GM23338 (cell line): ENCODE measurements around the gene UVRAG. TPM values are rescaled to one million over a fixed set of nuclear protein-coding genes. Genes with fewer than 3 reads are reported as not detected.

ENCODE experiments used
- ATAC-seq: fragments of 200-7000 bp; cut with Tn5 transposase; 3 replicates; pipeline ENCODE4 v1.9.1; 2020
- DNase-seq: peaks from one replicate; pipeline ENCODE4 v3.0.0-alpha.2; 2015; ENCODE audit warnings: low spot score
- H2AFZ ChIP-seq: fragments of 200-600 bp; sonication (generic); 2 replicates; pipeline ENCODE4 v1.8.0; 2016; ENCODE audit warnings: antibody characterized with exemption, mild to moderate bottlenecking, moderate library complexity
- H3F3A ChIP-seq: fragments of 200-600 bp; sonication (generic); replicated peaks from 2 replicates; pipeline ENCODE4 v1.8.0; 2017; ENCODE audit warnings: antibody characterized with exemption, mixed run types, low read depth
- H3K27ac ChIP-seq: fragments of 200-600 bp; sonication (generic); 2 replicates; pipeline ENCODE4 v1.6.1; 2016; ENCODE audit warnings: low read depth
- H3K27me3 ChIP-seq: fragments of 200-600 bp; sonication (generic); 2 replicates; pipeline ENCODE4 v1.8.0; 2016; ENCODE audit warnings: mild to moderate bottlenecking, mixed run types, moderate library complexity; ENCODE audit not compliant: insufficient read depth
- H3K36me3 ChIP-seq: fragments of 200-600 bp; sonication (generic); 2 replicates; pipeline ENCODE4 v1.8.0; 2016; ENCODE audit warnings: mild to moderate bottlenecking; ENCODE audit not compliant: insufficient read depth
- H3K4me1 ChIP-seq: fragments of 200-600 bp; sonication (generic); 2 replicates; pipeline ENCODE4 v1.8.0; 2016; ENCODE audit warnings: mild to moderate bottlenecking, moderate library complexity; ENCODE audit not compliant: insufficient read depth
- H3K4me2 ChIP-seq: fragments of 200-600 bp; sonication (generic); 2 replicates; pipeline ENCODE4 v1.7.1; 2017; ENCODE audit warnings: mixed run types
- H3K4me3 ChIP-seq: fragments of 200-600 bp; sonication (generic); 2 replicates; pipeline ENCODE4 v1.6.1; 2016; ENCODE audit warnings: mixed run types
- H3K79me2 ChIP-seq: fragments of 200-600 bp; sonication (generic); replicated peaks from 2 replicates; pipeline ENCODE4 v1.8.0; 2017; ENCODE audit warnings: mild to moderate bottlenecking; ENCODE audit not compliant: insufficient read depth
- H3K9me2 ChIP-seq: fragments of 200-600 bp; sonication (generic); 2 replicates; pipeline ENCODE4 v1.8.0; 2017; ENCODE audit not compliant: insufficient read depth
- H4K20me1 ChIP-seq: fragments of 200-600 bp; sonication (generic); replicated peaks from 2 replicates; pipeline ENCODE4 v1.8.0; 2017; ENCODE audit warnings: mild to moderate bottlenecking; ENCODE audit not compliant: insufficient read depth
- H3K27ac Mint-ChIP-seq: 2 replicates; pipeline ENCODE4 v1.8.0; 2020; ENCODE audit warnings: inconsistent platforms, mild to moderate bottlenecking, moderate library complexity, mixed read lengths
- H3K27me3 Mint-ChIP-seq: 3 replicates; pipeline ENCODE4 v1.8.0; 2022; ENCODE audit warnings: low read depth, mild to moderate bottlenecking, moderate library complexity, mixed read lengths, inconsistent platforms; ENCODE audit not compliant: insufficient read depth, poor library complexity
- H3K36me3 Mint-ChIP-seq: 3 replicates; pipeline ENCODE4 v1.8.0; 2021; ENCODE audit warnings: low read depth, mild to moderate bottlenecking, inconsistent platforms, moderate library complexity, mixed read lengths
- H3K4me1 Mint-ChIP-seq: 3 replicates; pipeline ENCODE4 v1.8.0; 2020; ENCODE audit warnings: mild to moderate bottlenecking, inconsistent platforms, mixed read lengths
- H3K4me3 Mint-ChIP-seq: 3 replicates; pipeline ENCODE4 v1.8.0; 2021; ENCODE audit warnings: moderate library complexity, mild to moderate bottlenecking, inconsistent platforms, mixed read lengths
- H3K9me3 Mint-ChIP-seq: 3 replicates; pipeline ENCODE4 v1.8.0; 2020; ENCODE audit warnings: moderate library complexity, mild to moderate bottlenecking, inconsistent platforms, mixed read lengths
- CREB1 ChIP-seq: fragments of 250-450 bp; sonication (Bioruptor Pico); IDR thresholded peaks from 2 replicates; pipeline ENCODE4 v1.5.0; 2020; ENCODE audit warnings: low read depth, mild to moderate bottlenecking, moderate library complexity
- CTCF ChIP-seq, 2 experiments: fragments of 200-600 bp in 1 of 2; sonication (generic) in 1 of 2; conservative IDR thresholded peaks; 2 replicates each; pipeline versions ENCODE4 v1.5.1 to v1.6.1; 2016 to 2017; ENCODE audit warnings: antibody characterized with exemption in 2 of 2, low read depth in 2 of 2, mild to moderate bottlenecking in 2 of 2, moderate library complexity in 1 of 2
- EZH2 ChIP-seq: fragments of 200-600 bp; sonication (generic); IDR thresholded peaks from one replicate; pipeline ENCODE4 v1.8.0; 2017; ENCODE audit warnings: antibody characterized with exemption, mild to moderate bottlenecking, low read depth; ENCODE audit not compliant: unreplicated experiment
- EZH2phosphoT487 ChIP-seq: fragments of 200-600 bp; sonication (generic); IDR thresholded peaks from one replicate; pipeline ENCODE4 v1.8.1; 2018; ENCODE audit warnings: antibody characterized with exemption; ENCODE audit not compliant: unreplicated experiment
- JUNB ChIP-seq: IDR thresholded peaks from one replicate; pipeline ENCODE4 v1.6.1; 2016; ENCODE audit warnings: antibody characterized with exemption; ENCODE audit not compliant: unreplicated experiment
- NANOG ChIP-seq: IDR thresholded peaks from 2 replicates; pipeline ENCODE4 v1.6.1; 2016; ENCODE audit warnings: antibody characterized with exemption, borderline replicate concordance
- POLR2AphosphoS5 ChIP-seq: IDR thresholded peaks from 2 replicates; pipeline ENCODE4 v1.6.1; 2016; ENCODE audit warnings: antibody characterized with exemption, low read depth
- REST ChIP-seq: IDR thresholded peaks from one replicate; pipeline ENCODE4 v1.6.1; 2018; ENCODE audit warnings: antibody characterized with exemption; ENCODE audit not compliant: unreplicated experiment
- STAT1 ChIP-seq: IDR thresholded peaks from one replicate; pipeline ENCODE4 v1.6.1; 2016; ENCODE audit warnings: antibody characterized with exemption; ENCODE audit not compliant: unreplicated experiment
- ZNF114 ChIP-seq: fragments of 250-450 bp; sonication (Bioruptor Pico); IDR thresholded peaks from 2 replicates; pipeline ENCODE4 v1.5.0; 2020; ENCODE audit warnings: mild to moderate bottlenecking, moderate library complexity
- ZNF331 ChIP-seq: fragments of 250-450 bp; sonication (Bioruptor Pico); IDR thresholded peaks from 2 replicates; pipeline ENCODE4 v1.5.0; 2020; ENCODE audit warnings: low read depth, mild to moderate bottlenecking, moderate library complexity
- ZNF462 ChIP-seq: fragments of 250-450 bp; sonication (Bioruptor Pico); IDR thresholded peaks from 2 replicates; pipeline ENCODE4 v1.5.0; 2020; ENCODE audit warnings: mild to moderate bottlenecking, moderate library complexity
- polyA plus RNA-seq: library from polyadenylated mRNA; unstranded; fragments of >200 nt; fragmentation: Nextera tagmentation; extraction: Ambion mirVana; gene quantifications from 2 replicates; pipeline ENCODE4 v1.2.1, GENCODE V29; 2016
- total RNA-seq: library from RNA; depleted of rRNA; stranded (reverse); fragments of >200 nt; shearing (Covaris generic); gene quantifications from 2 replicates; pipeline ENCODE4 v1.2.3, GENCODE V29; 2014
- TF ChIP-seq, protein P1 (sequence below): IDR thresholded peaks from 2 replicates; pipeline ENCODE4 v1.6.1; 2016; ENCODE audit warnings: antibody characterized with exemption

The UVRAG gene
- total and polyA plus RNA-seq, 2 experiments from 2014 or later: 15.3 to 17.4 TPM

GRCh38 chr11:75891947-75892739 is 77.1 kb downstream of the UVRAG start:
- Histone ChIP-seq H3K4me2 (no peak overlapping the region), H4K20me1 (no peaks in the 10 kb centered on the region; the same call in 1 of the 2 replicates), H3K9me2 (no peaks in the 10 kb centered on the region), H3K36me3 (no peaks in the 10 kb centered on the region), H3K27ac (no peak overlapping the region), H3K4me1 (no peaks in the 10 kb centered on the region), H3K4me3 (no peak overlapping the region), H2AFZ (no peak overlapping the region), H3F3A (no peaks in the 10 kb centered on the region), H3K79me2 (no peaks in the 10 kb centered on the region; the same call in 1 of the 2 replicates), H3K27me3 (no peaks in the 10 kb centered on the region)
- no peak for TF ChIP-seq CTCF (conservative IDR thresholded peaks at IDR 0.05; ENCODE audit: low read depth in 2 of 2)
- no peak for TF ChIP-seq POLR2AphosphoS5
- no peak for TF ChIP-seq JUNB
- no peak for TF ChIP-seq ZNF462 (CRISPR knock-in tag)
- TF ChIP-seq EZH2: no peak
- TF ChIP-seq ZNF114 (CRISPR knock-in tag): no peak
- TF ChIP-seq ZNF331 (CRISPR knock-in tag): no peak
- no peak for TF ChIP-seq CREB1 (CRISPR knock-in tag)
- TF ChIP-seq, protein P1, sequence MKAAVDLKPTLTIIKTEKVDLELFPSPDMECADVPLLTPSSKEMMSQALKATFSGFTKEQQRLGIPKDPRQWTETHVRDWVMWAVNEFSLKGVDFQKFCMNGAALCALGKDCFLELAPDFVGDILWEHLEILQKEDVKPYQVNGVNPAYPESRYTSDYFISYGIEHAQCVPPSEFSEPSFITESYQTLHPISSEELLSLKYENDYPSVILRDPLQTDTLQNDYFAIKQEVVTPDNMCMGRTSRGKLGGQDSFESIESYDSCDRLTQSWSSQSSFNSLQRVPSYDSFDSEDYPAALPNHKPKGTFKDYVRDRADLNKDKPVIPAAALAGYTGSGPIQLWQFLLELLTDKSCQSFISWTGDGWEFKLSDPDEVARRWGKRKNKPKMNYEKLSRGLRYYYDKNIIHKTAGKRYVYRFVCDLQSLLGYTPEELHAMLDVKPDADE: no peak
- no peak for TF ChIP-seq EZH2phosphoT487
- TF ChIP-seq REST: no peak
- no peak for TF ChIP-seq STAT1
- no peak for TF ChIP-seq NANOG
- ATAC-seq: no peak
- no peak for DNase-seq
- Mint-ChIP-seq H3K36me3 (0 out of 3 replicates have a peak, but pooled peaks cover 3% of the 10 kb centered on the region), H3K4me3 (no peak overlapping the region), H3K27ac (no peak overlapping the region), H3K9me3 (no peaks in the 10 kb centered on the region), H3K4me1 (no peaks in the 10 kb centered on the region; the same call in 2 of the 3 replicates), H3K27me3 (no peaks in the 10 kb centered on the region)
